Body of pancreas (tissue), 4 donors: ENCODE measurements around the gene FOLR2.
"Not testable (repeated sequence)": the region's sequence is repeated elsewhere in the genome, so short reads cannot be mapped to it uniquely, and the experiment has no call there.

Source experiments
- POLR2A ChIP-seq, 3 donors: fragments of 450-650 bp; IDR thresholded peaks; one replicate each; pipeline ENCODE4 v1.6.1; 2016; ENCODE audit warnings: antibody characterized with exemption in 3 of 3, mild to moderate bottlenecking in 2 of 3
- TF ChIP-seq, protein P1 (sequence below), 7 experiments: fragments of 450-650 bp in 4 of 7; fragments of 200-600 bp in 3 of 7; sonication (generic) in 3 of 7; IDR thresholded peaks; one replicate each; pipeline ENCODE4 v1.5.1; 2016 to 2019; ENCODE audit warnings: antibody characterized with exemption in 7 of 7

GRCh38 chr11:72206794-72207193 lies 9.8 kb upstream of the FOLR2 start:
- TF ChIP-seq POLR2A (IDR thresholded peaks at IDR 0.05) = not testable (repeated sequence)
- TF ChIP-seq, protein P1, sequence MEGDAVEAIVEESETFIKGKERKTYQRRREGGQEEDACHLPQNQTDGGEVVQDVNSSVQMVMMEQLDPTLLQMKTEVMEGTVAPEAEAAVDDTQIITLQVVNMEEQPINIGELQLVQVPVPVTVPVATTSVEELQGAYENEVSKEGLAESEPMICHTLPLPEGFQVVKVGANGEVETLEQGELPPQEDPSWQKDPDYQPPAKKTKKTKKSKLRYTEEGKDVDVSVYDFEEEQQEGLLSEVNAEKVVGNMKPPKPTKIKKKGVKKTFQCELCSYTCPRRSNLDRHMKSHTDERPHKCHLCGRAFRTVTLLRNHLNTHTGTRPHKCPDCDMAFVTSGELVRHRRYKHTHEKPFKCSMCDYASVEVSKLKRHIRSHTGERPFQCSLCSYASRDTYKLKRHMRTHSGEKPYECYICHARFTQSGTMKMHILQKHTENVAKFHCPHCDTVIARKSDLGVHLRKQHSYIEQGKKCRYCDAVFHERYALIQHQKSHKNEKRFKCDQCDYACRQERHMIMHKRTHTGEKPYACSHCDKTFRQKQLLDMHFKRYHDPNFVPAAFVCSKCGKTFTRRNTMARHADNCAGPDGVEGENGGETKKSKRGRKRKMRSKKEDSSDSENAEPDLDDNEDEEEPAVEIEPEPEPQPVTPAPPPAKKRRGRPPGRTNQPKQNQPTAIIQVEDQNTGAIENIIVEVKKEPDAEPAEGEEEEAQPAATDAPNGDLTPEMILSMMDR (IDR thresholded peaks at IDR 0.05) = not testable (repeated sequence)
